Vagina (tissue), 2 donors: ENCODE measurements around the gene ADGRF5. TPM values are rescaled to one million over a fixed set of nuclear protein-coding genes. Genes with fewer than 3 reads are reported as not detected.
"Not testable (repeated sequence)": the region's sequence is repeated elsewhere in the genome, so short reads cannot be mapped to it uniquely, and the experiment has no call there.

Experiments
- DNase-seq, 2 donors: peaks; one replicate each; pipeline ENCODE4 v3.0.0-alpha.2; 2017; ENCODE audit errors: extremely low spot score in 2 of 2
- H3K27ac ChIP-seq: fragments of 200-600 bp; sonication (generic); one replicate; pipeline ENCODE4 v1.5.1; 2019
- H3K27me3 ChIP-seq: fragments of 200-600 bp; sonication (generic); one replicate; pipeline ENCODE4 v1.5.1; 2019
- H3K36me3 ChIP-seq, 2 donors: fragments of 200-600 bp; sonication (generic); one replicate each; pipeline ENCODE4 v1.5.1; 2017 to 2019
- H3K4me1 ChIP-seq: fragments of 200-600 bp; sonication (generic); one replicate; pipeline ENCODE4 v1.5.1; 2019
- H3K4me3 ChIP-seq, 2 donors: fragments of 200-600 bp; sonication (generic); 1 replicate in 1 of 2; 2 replicates in 1 of 2; pipeline ENCODE4 v1.5.1; 2016 to 2019
- H3K9me3 ChIP-seq: fragments of 200-600 bp; sonication (generic); one replicate; pipeline ENCODE4 v1.5.1; 2019
- CTCF ChIP-seq, 3 experiments: fragments of 450-650 bp in 2 of 3; fragments of 200-600 bp in 1 of 3; sonication (generic) in 1 of 3; IDR thresholded peaks; one replicate each; pipeline ENCODE4 v1.5.1; 2017 to 2019; ENCODE audit warnings: antibody characterized with exemption in 3 of 3, mild to moderate bottlenecking in 2 of 3, moderate library complexity in 2 of 3
- POLR2A ChIP-seq, 2 donors: fragments of 450-650 bp; IDR thresholded peaks; one replicate each; pipeline ENCODE4 v1.6.1; 2017; ENCODE audit warnings: antibody characterized with exemption in 2 of 2, mild to moderate bottlenecking in 2 of 2, moderate library complexity in 2 of 2
- POLR2AphosphoS5 ChIP-seq, 2 donors: sonication (generic); formaldehyde crosslinking; IDR thresholded peaks; one replicate each; pipeline ENCODE4 v1.9.0; 2017; ENCODE audit warnings: antibody characterized with exemption in 2 of 2, mild to moderate bottlenecking in 2 of 2, low read depth in 1 of 2; ENCODE audit not compliant: insufficient read depth in 1 of 2
- intact Hi-C: fragments of 100-400 bp; cut with DNase I; formaldehyde crosslinking; loops from one replicate; pipeline ENCODE4 v1.15.1; 2023
- total RNA-seq: library from RNA; depleted of rRNA; stranded (reverse); fragments of >200 nt; gene quantifications from one replicate; pipeline ENCODE4 v1.2.3, GENCODE V29; 2016

The ADGRF5 gene
- total RNA-seq, 1 donor from 2014 or later = 10.3 TPM

DNA sequence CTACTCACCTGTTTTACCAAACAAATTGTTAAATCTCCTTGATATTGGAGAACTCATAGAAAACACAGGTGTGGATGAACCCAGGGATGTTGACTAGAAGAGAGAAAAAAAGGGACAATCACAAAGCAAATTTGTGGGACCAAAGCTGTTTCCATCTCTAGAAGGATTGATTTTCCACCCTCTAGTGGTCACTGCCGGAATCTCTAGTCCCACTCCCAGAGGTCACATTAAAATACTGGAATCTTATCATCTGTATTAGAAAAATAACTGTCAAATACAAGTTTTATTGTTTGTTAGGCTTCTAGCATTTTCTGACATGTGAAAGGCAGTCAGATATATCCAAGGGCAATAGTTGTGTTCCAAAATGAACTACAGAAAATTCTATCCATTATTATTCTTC is 65.8 kb downstream of the ADGRF5 start:
- intact Hi-C loops, H3K36me3 ChIP-seq, H3K4me3 ChIP-seq, H3K4me1 ChIP-seq, H3K27me3 ChIP-seq, H3K27ac ChIP-seq, DNase-seq, H3K9me3 ChIP-seq: not testable (repeated sequence)
- TF ChIP-seq CTCF (IDR thresholded peaks at IDR 0.05) = peak in 2 of 3 experiments; percentile 26 to 31

DNA sequence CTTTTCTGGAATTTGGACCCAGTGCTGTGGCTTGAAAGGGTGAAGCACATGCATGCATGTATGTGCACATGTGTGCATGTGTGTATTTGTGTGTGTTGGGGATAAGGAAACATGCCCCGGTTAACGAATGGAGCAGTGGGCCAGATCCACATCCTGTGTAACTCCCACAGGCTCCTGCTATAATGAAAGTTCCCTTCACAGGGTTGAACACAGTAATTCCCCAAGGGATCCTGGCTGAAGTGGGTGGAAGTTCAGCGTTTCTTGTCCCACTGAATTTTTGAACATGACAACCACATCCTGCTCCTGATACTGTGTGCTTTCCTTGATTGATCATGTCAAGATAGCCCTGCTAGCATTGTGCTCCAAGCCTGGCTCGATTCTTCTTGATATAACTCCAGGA is 70.2 kb downstream of the ADGRF5 start:
- H3K36me3 ChIP-seq, H3K4me3 ChIP-seq, H3K27ac ChIP-seq, intact Hi-C loops, DNase-seq, H3K9me3 ChIP-seq, H3K4me1 ChIP-seq, H3K27me3 ChIP-seq: not testable (repeated sequence)

GRCh38 chr6:46850792-46851191 is 70.9 kb downstream of the ADGRF5 start:
- no peaks in the 10 kb centered on the region for H3K4me1 ChIP-seq
- intact Hi-C loops = no loop called here
- H3K4me3 ChIP-seq = no peak overlapping the region
- TF ChIP-seq POLR2AphosphoS5 (IDR thresholded peaks at IDR 0.05; ENCODE audit: insufficient read depth in 1 of 2, low read depth in 1 of 2) (no peak), CTCF (IDR thresholded peaks at IDR 0.05) (no peak), POLR2A (IDR thresholded peaks at IDR 0.05) (no peak)
- DNase-seq = no peak
- H3K27ac ChIP-seq = no peak overlapping the region
- H3K27me3 ChIP-seq = no peaks in the 10 kb centered on the region
- H3K36me3 ChIP-seq = no peaks in the 10 kb centered on the region
- H3K9me3 ChIP-seq = no peaks in the 10 kb centered on the region

DNA sequence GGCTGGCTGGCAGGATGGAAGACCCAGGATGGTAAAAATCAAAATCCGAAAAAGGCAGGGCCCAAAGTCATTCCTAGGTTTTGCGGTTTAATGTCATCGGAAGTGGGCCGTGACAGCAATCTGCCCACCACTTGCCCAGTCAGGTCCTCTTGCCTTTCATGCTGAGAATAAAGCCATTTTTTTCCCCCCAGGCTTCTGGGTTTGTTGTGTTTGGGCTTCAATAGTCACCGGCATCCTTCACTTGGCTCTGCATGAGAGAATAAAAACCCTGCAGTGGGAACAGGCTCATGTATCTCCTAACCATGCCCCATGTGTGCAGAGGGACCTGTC is 72.4 kb downstream of the ADGRF5 start:
- H3K36me3 ChIP-seq = no peaks in the 10 kb centered on the region
- no peaks in the 10 kb centered on the region for H3K4me1 ChIP-seq
- no peak for DNase-seq
- no peak overlapping the region for H3K27ac ChIP-seq
- intact Hi-C loops = loop anchor here (5.0 kb wide), 1 partner anchor 143 kb away; no protein-coding TSS in a partner anchor
- H3K4me3 ChIP-seq = no peak overlapping the region
- TF ChIP-seq CTCF (IDR thresholded peaks at IDR 0.05) = no peak
- no peak for TF ChIP-seq POLR2A (IDR thresholded peaks at IDR 0.05)
- TF ChIP-seq POLR2AphosphoS5 (IDR thresholded peaks at IDR 0.05; ENCODE audit: insufficient read depth in 1 of 2, low read depth in 1 of 2) = no peak
- H3K27me3 ChIP-seq = no peaks in the 10 kb centered on the region
- no peaks in the 10 kb centered on the region for H3K9me3 ChIP-seq

GRCh38 chr6:46848684-46849360 is 72.9 kb downstream of the ADGRF5 start:
- H3K4me3 ChIP-seq = no peak overlapping the region
- no peaks in the 10 kb centered on the region for H3K9me3 ChIP-seq
- no peaks in the 10 kb centered on the region for H3K27me3 ChIP-seq
- H3K27ac ChIP-seq = no peak overlapping the region
- H3K36me3 ChIP-seq = no peaks in the 10 kb centered on the region
- H3K4me1 ChIP-seq = no peaks in the 10 kb centered on the region
- DNase-seq = no peak
- TF ChIP-seq POLR2A (IDR thresholded peaks at IDR 0.05) (no peak), POLR2AphosphoS5 (IDR thresholded peaks at IDR 0.05; ENCODE audit: insufficient read depth in 1 of 2, low read depth in 1 of 2) (no peak), CTCF (IDR thresholded peaks at IDR 0.05) (peak; percentile 72 to 86 (median 86))
- intact Hi-C loops = loop anchor here (5.0 kb wide), 1 partner anchor 143 kb away; no protein-coding TSS in a partner anchor
